Measurements from ENCODE around the gene MINK1.

- TF ChIP-seq CTCF (IDR thresholded peaks at IDR 0.05; ENCODE audit: insufficient read depth, low read depth, low read length) (no peak), EZH2 (IDR thresholded peaks at IDR 0.05; ENCODE audit: insufficient read depth, low read length) (no peak)
Measured at GRCh38 chr17:4838309-4838785, 5.2 kb downstream of the MINK1 start.
